Measurements from ENCODE around the gene RHOV.

RHOV gene

GRCh38 chr15:40902605-40903561 is 28.8 kb upstream of the RHOV start:
- TF ChIP-seq, protein P1, sequence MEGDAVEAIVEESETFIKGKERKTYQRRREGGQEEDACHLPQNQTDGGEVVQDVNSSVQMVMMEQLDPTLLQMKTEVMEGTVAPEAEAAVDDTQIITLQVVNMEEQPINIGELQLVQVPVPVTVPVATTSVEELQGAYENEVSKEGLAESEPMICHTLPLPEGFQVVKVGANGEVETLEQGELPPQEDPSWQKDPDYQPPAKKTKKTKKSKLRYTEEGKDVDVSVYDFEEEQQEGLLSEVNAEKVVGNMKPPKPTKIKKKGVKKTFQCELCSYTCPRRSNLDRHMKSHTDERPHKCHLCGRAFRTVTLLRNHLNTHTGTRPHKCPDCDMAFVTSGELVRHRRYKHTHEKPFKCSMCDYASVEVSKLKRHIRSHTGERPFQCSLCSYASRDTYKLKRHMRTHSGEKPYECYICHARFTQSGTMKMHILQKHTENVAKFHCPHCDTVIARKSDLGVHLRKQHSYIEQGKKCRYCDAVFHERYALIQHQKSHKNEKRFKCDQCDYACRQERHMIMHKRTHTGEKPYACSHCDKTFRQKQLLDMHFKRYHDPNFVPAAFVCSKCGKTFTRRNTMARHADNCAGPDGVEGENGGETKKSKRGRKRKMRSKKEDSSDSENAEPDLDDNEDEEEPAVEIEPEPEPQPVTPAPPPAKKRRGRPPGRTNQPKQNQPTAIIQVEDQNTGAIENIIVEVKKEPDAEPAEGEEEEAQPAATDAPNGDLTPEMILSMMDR (IDR thresholded peaks at IDR 0.05; ENCODE audit: low read depth, low read length): no peak
- DNase-seq (ENCODE audit: extremely low read depth, low read depth): no peak

GRCh38 chr15:40901053-40901443 is 27.0 kb upstream of the RHOV start:
- DNase-seq (ENCODE audit: extremely low read depth, low read depth): no peak
- TF ChIP-seq, protein P1 (IDR thresholded peaks at IDR 0.05; ENCODE audit: low read depth, low read length): no peak

GRCh38 chr15:40900256-40901052 is 26.4 kb upstream of the RHOV start:
- DNase-seq (ENCODE audit: extremely low read depth, low read depth): no peak
- TF ChIP-seq, protein P1 (IDR thresholded peaks at IDR 0.05; ENCODE audit: low read depth, low read length): no peak

DNA sequence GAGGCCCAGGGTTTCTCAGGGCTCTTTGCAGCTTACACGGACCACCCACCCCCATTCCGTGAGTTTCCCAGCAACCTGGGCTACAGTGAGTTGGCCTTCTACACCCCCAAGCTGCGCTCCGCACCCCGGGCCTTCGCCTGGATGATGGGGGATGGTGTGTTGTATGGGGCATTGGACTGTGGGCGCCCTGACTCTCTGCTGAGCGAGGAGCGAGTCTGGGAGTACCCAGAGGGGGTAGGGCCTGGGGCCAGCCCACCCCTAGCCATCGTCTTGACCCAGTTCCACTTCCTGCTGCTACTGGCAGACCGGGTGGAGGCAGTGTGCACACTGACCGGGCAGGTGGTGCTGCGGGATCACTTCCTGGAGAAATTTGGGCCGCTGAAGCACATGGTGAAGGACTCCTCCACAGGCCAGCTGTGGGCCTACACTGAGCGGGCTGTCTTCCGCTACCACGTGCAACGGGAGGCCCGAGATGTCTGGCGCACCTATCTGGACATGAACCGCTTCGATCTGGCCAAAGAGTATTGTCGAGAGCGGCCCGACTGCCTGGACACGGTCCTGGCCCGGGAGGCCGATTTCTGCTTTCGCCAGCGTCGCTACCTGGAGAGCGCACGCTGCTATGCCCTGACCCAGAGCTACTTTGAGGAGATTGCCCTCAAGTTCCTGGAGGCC is 25.6 kb upstream of the RHOV start:
- DNase-seq (ENCODE audit: extremely low read depth, low read depth): no peak
- TF ChIP-seq, protein P1 (IDR thresholded peaks at IDR 0.05; ENCODE audit: low read depth, low read length): no peak

GRCh38 chr15:40894681-40895448 is 20.8 kb upstream of the RHOV start:
- TF ChIP-seq, protein P1 (IDR thresholded peaks at IDR 0.05; ENCODE audit: low read depth, low read length): peak; percentile 45
- no peak for DNase-seq (ENCODE audit: extremely low read depth, low read depth)

- DNase-seq (ENCODE audit: extremely low read depth, low read depth): peak; percentile 94
- TF ChIP-seq, protein P1 (IDR thresholded peaks at IDR 0.05; ENCODE audit: low read depth, low read length): peak; percentile 78
Observed at GRCh38 chr15:40893733-40894680, 20.0 kb upstream of the RHOV start, which contains the start of gene VPS18. TSS of gene VPS18 (plus strand) at chr15:40894450. CDS start at chr15:40894769, 319 bp downstream.

Measured in AG09319 (cell line).